K562 (cell line): ENCODE results near the gene CCNYL1.

Experiments used
- ZBTB11 ChIP-seq, 3 experiments: fragments of 200-800 bp in 1 of 3; fragments of 250-450 bp in 1 of 3; fragments of 450-650 bp in 1 of 3; sonication (Bioruptor Pico) in 1 of 3; sonication (Bioruptor generic) in 1 of 3; formaldehyde crosslinking in 1 of 3; IDR thresholded peaks; 2 replicates each; pipeline versions ENCODE4 v1.6.1 to v1.8.0; 2016 to 2022; ENCODE audit warnings: mild to moderate bottlenecking in 2 of 3, missing genetic modification characterization in 2 of 3, missing compliant biosample characterization in 1 of 3, moderate library complexity in 1 of 3
- ZNF224 ChIP-seq: sonication (generic); formaldehyde crosslinking; IDR thresholded peaks from 2 replicates; pipeline ENCODE4 v1.8.0; 2022; ENCODE audit warnings: mild to moderate bottlenecking, missing genetic modification reagents
- ZNF318 ChIP-seq, 2 experiments: fragments of 450-650 bp; IDR thresholded peaks; 2 replicates each; pipeline ENCODE4 v1.6.1; 2016; ENCODE audit warnings: mild to moderate bottlenecking in 2 of 2, borderline replicate concordance in 1 of 2, low read depth in 1 of 2, moderate library complexity in 1 of 2
- ZNF354B ChIP-seq: fragments of 250-450 bp; sonication (Bioruptor Pico); IDR thresholded peaks from 2 replicates; pipeline ENCODE4 v1.4.0; 2020

DNA sequence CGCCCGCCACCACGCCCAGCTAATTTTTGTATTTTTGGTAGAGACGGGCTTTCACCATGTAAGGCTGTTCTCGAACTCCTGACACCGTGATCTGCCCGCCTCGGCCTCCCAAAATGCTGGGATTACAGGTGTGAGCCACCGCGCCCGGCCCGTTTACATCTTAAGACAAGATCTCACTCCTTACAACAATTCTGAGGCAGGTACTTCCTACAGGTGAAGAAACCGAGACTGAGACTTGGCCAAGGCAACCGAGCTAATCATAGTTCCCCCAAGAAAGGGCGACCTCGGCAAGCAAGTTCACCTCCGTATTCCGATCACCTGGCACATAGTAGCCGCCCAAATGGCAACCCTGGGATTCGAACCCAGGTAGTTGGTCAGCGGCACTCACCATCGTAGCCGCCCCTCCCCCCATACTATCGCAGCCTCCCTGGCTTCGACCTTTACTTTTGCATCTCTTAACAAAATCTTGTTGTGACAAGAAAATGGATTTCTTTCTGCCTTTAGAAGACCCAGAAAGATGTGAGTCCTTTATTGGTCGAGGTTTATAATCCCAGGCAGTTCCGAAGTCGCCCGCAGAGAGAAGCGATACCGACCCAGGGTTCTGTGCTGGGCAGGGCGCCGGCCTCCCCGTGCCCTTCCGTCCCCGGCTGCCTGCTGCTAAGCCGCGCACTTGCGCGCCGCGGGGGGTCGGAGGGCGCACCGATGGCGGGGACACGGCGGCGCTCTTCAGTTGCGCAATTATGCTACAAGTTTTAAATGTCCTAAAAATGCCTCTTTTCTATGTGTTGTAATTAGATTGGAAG lies 59.4 kb downstream of the CCNYL1 start:
- no peak for TF ChIP-seq ZNF318 (IDR thresholded peaks at IDR 0.05; ENCODE audit: borderline replicate concordance in 1 of 2, low read depth in 1 of 2)
- TF ChIP-seq ZNF354B, result no peak
- no peak for TF ChIP-seq ZNF224 (CRISPR knock-in tag)
- no peak for TF ChIP-seq ZBTB11 (CRISPR knock-in tag; IDR thresholded peaks at IDR 0.05)
